ENCODE results near the gene ADPRHL1. TPM values are rescaled to one million over a fixed set of nuclear protein-coding genes. Genes with fewer than 3 reads are reported as not detected.

ADPRHL1 gene
- polyA plus RNA-seq, 3 donors = 0.15 to 0.52 (median 0.27) TPM

- Histone ChIP-seq H3K9ac (ENCODE audit: insufficient read depth, low read length, poor library complexity, severe bottlenecking) (no peak overlapping the region), H3K9me3 (replicated peaks in 1 of 2; ENCODE audit: control insufficient read depth in 1 of 2, insufficient read depth in 1 of 2, low read length in 2 of 2) (no peaks in the 10 kb centered on the region), H3K79me2 (ENCODE audit: insufficient read depth, low read length) (no peaks in the 10 kb centered on the region), H3K4me2 (replicated peaks; ENCODE audit: extremely low read depth, low read length, poor library complexity, severe bottlenecking) (no peak overlapping the region), H3K4me1 (ENCODE audit: control insufficient read depth in 1 of 2, insufficient read depth in 2 of 2, low read length in 2 of 2) (no peaks in the 10 kb centered on the region), H3K27me3 (ENCODE audit: control insufficient read depth in 2 of 2, insufficient read depth in 2 of 2, low read length in 2 of 2) (no peaks in the 10 kb centered on the region), H2AFZ (ENCODE audit: insufficient read depth, low read depth, low read length, poor library complexity, severe bottlenecking) (no peak overlapping the region), H3K4me3 (replicated peaks in 1 of 3; ENCODE audit: low read depth in 2 of 3, low read length in 3 of 3) (no peak overlapping the region), H3K27ac (ENCODE audit: low read depth in 1 of 2, low read length in 2 of 2) (no peak overlapping the region), H3K36me3 (replicated peaks in 1 of 2; ENCODE audit: control insufficient read depth in 1 of 2, insufficient read depth in 2 of 2, low read length in 2 of 2) (no peaks in the 10 kb centered on the region), H4K20me1 (ENCODE audit: insufficient read depth, low read length) (no peaks in the 10 kb centered on the region)
- no peak for DNase-seq
- intact Hi-C loops (cut with micrococcal nuclease) = no loop called here
- peaks cover 3 to 15% (median 11%) of the 10 kb centered on the region in 3 donors for H3K27me3 Mint-ChIP-seq (ENCODE audit: low read depth in 3 of 3)
- H3K36me3 Mint-ChIP-seq = no peaks in the 10 kb centered on the region
- 97% methylated on average over 30 of the region's 32 CpGs for WGBS (ENCODE audit: insufficient coverage)
- H3K4me1 Mint-ChIP-seq = peaks cover 2% of the 10 kb centered on the region
- no peak overlapping the region for H3K4me3 Mint-ChIP-seq
- H3K27ac Mint-ChIP-seq = no peak overlapping the region
- no peak for TF ChIP-seq CTCF (IDR thresholded peaks at IDR 0.05)
- H3K9me3 Mint-ChIP-seq = peaks cover 0 to 3% (median 0%) of the 10 kb centered on the region in 7 donors
Observed at GRCh38 chr13:113403255-113404104, 49.8 kb downstream of the ADPRHL1 start.

GRCh38 chr13:113402471-113403254, 50.6 kb downstream of the ADPRHL1 start:
- Histone ChIP-seq H2AFZ (ENCODE audit: insufficient read depth, low read depth, low read length, poor library complexity, severe bottlenecking) (no peak overlapping the region), H3K4me1 (ENCODE audit: control insufficient read depth in 1 of 2, insufficient read depth in 2 of 2, low read length in 2 of 2) (no peaks in the 10 kb centered on the region), H3K9ac (ENCODE audit: insufficient read depth, low read length, poor library complexity, severe bottlenecking) (no peak overlapping the region), H3K79me2 (ENCODE audit: insufficient read depth, low read length) (no peaks in the 10 kb centered on the region), H3K4me2 (replicated peaks; ENCODE audit: extremely low read depth, low read length, poor library complexity, severe bottlenecking) (no peak overlapping the region), H3K9me3 (replicated peaks in 1 of 2; ENCODE audit: control insufficient read depth in 1 of 2, insufficient read depth in 1 of 2, low read length in 2 of 2) (no peaks in the 10 kb centered on the region), H3K4me3 (replicated peaks in 1 of 3; ENCODE audit: low read depth in 2 of 3, low read length in 3 of 3) (no peak overlapping the region), H3K27ac (ENCODE audit: low read depth in 1 of 2, low read length in 2 of 2) (no peak overlapping the region), H4K20me1 (ENCODE audit: insufficient read depth, low read length) (no peaks in the 10 kb centered on the region), H3K36me3 (replicated peaks in 1 of 2; ENCODE audit: control insufficient read depth in 1 of 2, insufficient read depth in 2 of 2, low read length in 2 of 2) (no peaks in the 10 kb centered on the region), H3K27me3 (ENCODE audit: control insufficient read depth in 2 of 2, insufficient read depth in 2 of 2, low read length in 2 of 2) (no peaks in the 10 kb centered on the region)
- H3K27ac Mint-ChIP-seq = no peak overlapping the region
- no peak overlapping the region for H3K4me3 Mint-ChIP-seq
- TF ChIP-seq CTCF (IDR thresholded peaks at IDR 0.05) = no peak
- DNase-seq = no peak
- intact Hi-C loops (cut with micrococcal nuclease) = no loop called here
- H3K4me1 Mint-ChIP-seq = peaks cover 2% of the 10 kb centered on the region
- 90% methylated on average over 19 of the region's 33 CpGs for WGBS (ENCODE audit: insufficient coverage)
- H3K27me3 Mint-ChIP-seq (ENCODE audit: low read depth in 3 of 3) = peaks cover 3 to 11% (median 11%) of the 10 kb centered on the region in 3 donors
- no peaks in the 10 kb centered on the region for H3K36me3 Mint-ChIP-seq
- H3K9me3 Mint-ChIP-seq = peaks cover 0 to 2% (median 0%) of the 10 kb centered on the region in 7 donors

All from CD14-positive monocyte (primary cell).